HCT116 (cell line): ENCODE results near the gene KCNQ1OT1. TPM values are rescaled to one million over a fixed set of nuclear protein-coding genes. Genes with fewer than 3 reads are reported as not detected.

Source experiments
- ATAC-seq: fragments of 200-7000 bp; cut with Tn5 transposase; 2 replicates; pipeline ENCODE4 v1.9.1; 2020; ENCODE audit warnings: mild to moderate bottlenecking, moderate library complexity
- BruUV-seq: library from RNA; stranded (reverse); fragments of 400-500 nt; replicated peaks from 2 replicates; lab custom pipeline; 2021; lab: Mats Ljungman, UMichigan
- CTCF ChIA-PET: fragments of 300-600 bp; sonication (Branson Sonifier 250); formaldehyde crosslinking; loops from one replicate; lab custom pipeline; 2021; ENCODE audit warnings: antibody characterized with exemption; lab: Charles Lee
- POLR2A ChIA-PET: fragments of 300-600, 350-600 bp; sonication (Branson Sonifier 250); formaldehyde crosslinking; loops from one replicate; lab custom pipeline; 2021; ENCODE audit warnings: antibody characterized with exemption; lab: Charles Lee
- RAD21 ChIA-PET, 2 experiments: fragments of 300-600 bp; sonication (Branson Sonifier 250); formaldehyde crosslinking; loops; one replicate each; lab custom pipeline; 2023; ENCODE audit warnings: low total read pairs in 2 of 2; ENCODE audit not compliant: uncharacterized antibody in 2 of 2, unreplicated experiment in 2 of 2, low non-redundant PET in 1 of 2; lab: Charles Lee
- DNase-seq: peaks from one replicate; pipeline ENCODE4 v3.0.0-alpha.2; 2010; ENCODE audit warnings: low read depth, low spot score
- H2AFZ ChIP-seq: fragments of 200-600 bp; shearing (Covaris generic), sonication (generic); 2 replicates; pipeline ENCODE4 v1.6.1; 2017; ENCODE audit warnings: low read depth, mixed run types, mixed read lengths, antibody characterized with exemption, low read length; ENCODE audit not compliant: poor library complexity, severe bottlenecking
- H3K27ac ChIP-seq: 2 replicates; pipeline ENCODE4 v1.5.1; 2012; ENCODE audit warnings: low read depth, low read length
- H3K27me3 ChIP-seq: fragments of 200-600 bp; sonication (generic); 2 replicates; pipeline ENCODE4 v1.6.1; 2016; ENCODE audit warnings: mixed run types, low read length, mixed read lengths; ENCODE audit not compliant: insufficient read depth
- H3K36me3 ChIP-seq, 2 experiments: fragments of 200-500 bp in 1 of 2; fragments of 200-600 bp in 1 of 2; sonication (Bioruptor generic) in 1 of 2; sonication (generic) in 1 of 2; 2 replicates each; pipeline versions ENCODE4 v1.5.1 to v1.6.1; 2014 to 2016; ENCODE audit warnings: low read length in 2 of 2, inconsistent platforms in 1 of 2, mixed read lengths in 1 of 2, mixed run types in 1 of 2; ENCODE audit not compliant: insufficient read depth in 2 of 2, control insufficient read depth in 1 of 2
- H3K4me1 ChIP-seq, 2 experiments: fragments of 200-600 bp in 1 of 2; sonication (generic) in 1 of 2; 2 replicates each; pipeline versions ENCODE4 v1.5.1 to v1.6.1; 2012 to 2017; ENCODE audit warnings: low read length in 2 of 2, inconsistent platforms in 1 of 2, mild to moderate bottlenecking in 1 of 2, mixed read lengths in 1 of 2, mixed run types in 1 of 2, moderate library complexity in 1 of 2; ENCODE audit not compliant: insufficient read depth in 2 of 2, control insufficient read depth in 1 of 2
- H3K4me2 ChIP-seq: fragments of 200-600 bp; sonication (generic); 2 replicates; pipeline ENCODE4 v1.6.1; 2017; ENCODE audit warnings: mixed run types, low read length, mixed read lengths
- H3K4me3 ChIP-seq, 2 experiments: fragments of 200-600 bp in 1 of 2; sonication (generic) in 1 of 2; replicated peaks in 1 of 2; 2 replicates each; pipeline ENCODE4 v1.5.1; 2011 to 2016; ENCODE audit warnings: low read length in 2 of 2, control low read depth in 1 of 2, low read depth in 1 of 2, mild to moderate bottlenecking in 1 of 2, mixed read lengths in 1 of 2, mixed run types in 1 of 2
- H3K79me2 ChIP-seq: fragments of 200-600 bp; sonication (generic); 2 replicates; pipeline ENCODE4 v1.6.1; 2017; ENCODE audit warnings: mild to moderate bottlenecking, mixed run types, low read length, moderate library complexity, mixed read lengths; ENCODE audit not compliant: insufficient read depth
- H3K9ac ChIP-seq: fragments of 200-600 bp; sonication (generic); 2 replicates; pipeline ENCODE4 v1.6.1; 2016; ENCODE audit warnings: low read length, mixed read lengths
- H3K9me2 ChIP-seq: fragments of 200-600 bp; sonication (generic), shearing (Covaris generic); 2 replicates; pipeline ENCODE4 v1.6.1; 2017; ENCODE audit warnings: mixed run types, mild to moderate bottlenecking, moderate library complexity; ENCODE audit not compliant: insufficient read depth
- H3K9me3 ChIP-seq, 2 experiments: fragments of 200-500 bp in 1 of 2; fragments of 200-600 bp in 1 of 2; sonication (Bioruptor generic) in 1 of 2; sonication (generic) in 1 of 2; 2 replicates each; pipeline ENCODE4 v1.6.1; 2014 to 2017; ENCODE audit warnings: low read length in 2 of 2, mixed read lengths in 2 of 2, inconsistent platforms in 1 of 2, low read depth in 1 of 2, mild to moderate bottlenecking in 1 of 2, mixed run types in 1 of 2, moderate library complexity in 1 of 2; ENCODE audit not compliant: control insufficient read depth in 1 of 2, insufficient read depth in 1 of 2
- H4K20me1 ChIP-seq: fragments of 200-600 bp; sonication (generic), shearing (Covaris generic); 2 replicates; pipeline ENCODE4 v1.6.1; 2017; ENCODE audit warnings: mixed run types, mild to moderate bottlenecking, moderate library complexity; ENCODE audit not compliant: insufficient read depth
- CBX3 ChIP-seq: IDR thresholded peaks from 2 replicates; pipeline ENCODE4 v1.6.1; 2012; ENCODE audit warnings: low read depth
- EGR1 ChIP-seq: IDR thresholded peaks from 2 replicates; pipeline ENCODE4 v1.6.1; 2012; ENCODE audit warnings: low read depth
- JUND ChIP-seq: IDR thresholded peaks from 2 replicates; pipeline ENCODE4 v1.6.1; 2012
- POLR2AphosphoS5 ChIP-seq: IDR thresholded peaks from 2 replicates; pipeline ENCODE4 v1.6.1; 2011; ENCODE audit warnings: mild to moderate bottlenecking, low read depth, low read length, moderate library complexity
- RAD21 ChIP-seq: IDR thresholded peaks from 2 replicates; pipeline ENCODE4 v1.6.1; 2012; ENCODE audit warnings: low read depth, mild to moderate bottlenecking
- SIN3A ChIP-seq: IDR thresholded peaks from 2 replicates; pipeline ENCODE4 v1.6.1; 2012; ENCODE audit warnings: low read depth
- SP1 ChIP-seq: IDR thresholded peaks from 2 replicates; pipeline ENCODE4 v1.6.1; 2012; ENCODE audit warnings: low read depth
- SRF ChIP-seq: IDR thresholded peaks from 2 replicates; pipeline ENCODE4 v1.6.1; 2012; ENCODE audit warnings: low read depth
- TCF7L2 ChIP-seq: IDR thresholded peaks from 2 replicates; pipeline ENCODE4 v1.7.0; 2011; ENCODE audit warnings: borderline replicate concordance, inconsistent platforms; ENCODE audit not compliant: insufficient read depth, insufficient read length; ENCODE audit errors: extremely low read depth
- intact Hi-C: fragments of 100-400 bp; cut with micrococcal nuclease; formaldehyde crosslinking; loops from 2 replicates; pipeline ENCODE4 v1.10.0; 2022
- total RNA-seq: library from RNA; stranded (reverse); gene quantifications from one replicate; pipeline ENCODE4 v1.2.1, GENCODE V29; 2021; ENCODE audit not compliant: unreplicated experiment
- TF ChIP-seq, protein P1 (sequence below), 3 experiments: fragments of 200-600 bp in 1 of 3; sonication (generic) in 1 of 3; IDR thresholded peaks in 2 of 3; conservative IDR thresholded peaks in 1 of 3; 2 replicates each; pipeline ENCODE4 v1.5.1; 2012 to 2017; ENCODE audit warnings: low read depth in 2 of 3, low read length in 2 of 3, antibody characterized with exemption in 1 of 3, borderline replicate concordance in 1 of 3, control low read depth in 1 of 3, mild to moderate bottlenecking in 1 of 3, mixed read lengths in 1 of 3, mixed run types in 1 of 3, moderate library complexity in 1 of 3; ENCODE audit not compliant: insufficient read depth in 1 of 3

The KCNQ1OT1 gene
- total RNA-seq, 1 experiment from 2014 or later = 1.1 TPM

DNA sequence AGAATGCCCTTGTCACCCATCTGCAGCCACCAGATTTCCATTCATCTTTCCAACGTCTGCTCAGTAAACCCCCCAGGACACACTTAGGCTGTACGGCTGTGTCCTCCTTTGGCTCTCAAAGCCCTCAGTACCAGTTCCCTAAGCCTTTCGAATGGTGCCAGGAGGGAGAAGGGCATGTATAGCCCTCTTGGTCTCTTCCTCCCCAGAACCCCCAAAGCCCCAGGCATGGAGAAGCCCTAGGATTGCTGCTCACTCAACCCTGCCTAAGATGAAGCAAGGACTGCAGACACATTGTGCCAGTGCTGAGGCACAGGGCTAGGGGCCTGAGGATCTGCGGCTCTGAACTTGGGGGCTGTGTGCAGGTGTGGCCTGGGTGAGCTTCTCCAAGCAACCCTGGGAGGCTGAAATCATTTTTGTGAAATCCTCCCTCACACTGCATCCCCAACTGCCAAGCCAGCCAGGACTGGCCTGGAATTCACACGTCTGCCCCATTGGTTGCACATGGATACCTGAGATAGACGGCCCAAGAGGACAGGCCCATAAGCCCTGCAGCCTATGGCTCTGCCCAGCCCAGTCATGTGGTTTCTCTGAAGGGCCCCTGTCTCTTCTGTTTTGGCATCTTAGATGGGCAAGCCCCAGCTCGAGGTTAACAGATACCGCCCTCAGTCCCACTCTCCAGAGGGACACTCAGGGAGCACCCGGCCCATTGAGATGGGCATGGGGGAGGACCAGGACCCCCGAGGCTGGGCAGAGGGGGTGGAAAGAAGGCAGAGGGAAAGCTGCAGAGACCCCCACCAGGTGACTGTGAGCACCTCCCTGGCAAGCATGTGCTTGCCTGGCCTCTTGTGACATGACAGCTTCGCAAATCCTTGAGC is 34.0 kb downstream of the KCNQ1OT1 start:
- Histone ChIP-seq H3K9ac (no peak overlapping the region), H3K9me2 (no peaks in the 10 kb centered on the region), H4K20me1 (no peaks in the 10 kb centered on the region), H3K4me3 (no peak overlapping the region), H3K4me2 (no peak overlapping the region), H3K9me3 (peaks cover 0 to 3% of the 10 kb centered on the region in 2 experiments; a peak in 1 of 4 replicates), H3K36me3 (no peaks in the 10 kb centered on the region), H3K4me1 (no peaks in the 10 kb centered on the region), H3K79me2 (no peaks in the 10 kb centered on the region), H2AFZ (no peak overlapping the region), H3K27ac (no peak overlapping the region), H3K27me3 (no peaks in the 10 kb centered on the region)
- DNase-seq (no peak), ATAC-seq (no peak)
- CTCF ChIA-PET = no interaction called here
- intact Hi-C loops = no loop called here
- TF ChIP-seq, protein P1, sequence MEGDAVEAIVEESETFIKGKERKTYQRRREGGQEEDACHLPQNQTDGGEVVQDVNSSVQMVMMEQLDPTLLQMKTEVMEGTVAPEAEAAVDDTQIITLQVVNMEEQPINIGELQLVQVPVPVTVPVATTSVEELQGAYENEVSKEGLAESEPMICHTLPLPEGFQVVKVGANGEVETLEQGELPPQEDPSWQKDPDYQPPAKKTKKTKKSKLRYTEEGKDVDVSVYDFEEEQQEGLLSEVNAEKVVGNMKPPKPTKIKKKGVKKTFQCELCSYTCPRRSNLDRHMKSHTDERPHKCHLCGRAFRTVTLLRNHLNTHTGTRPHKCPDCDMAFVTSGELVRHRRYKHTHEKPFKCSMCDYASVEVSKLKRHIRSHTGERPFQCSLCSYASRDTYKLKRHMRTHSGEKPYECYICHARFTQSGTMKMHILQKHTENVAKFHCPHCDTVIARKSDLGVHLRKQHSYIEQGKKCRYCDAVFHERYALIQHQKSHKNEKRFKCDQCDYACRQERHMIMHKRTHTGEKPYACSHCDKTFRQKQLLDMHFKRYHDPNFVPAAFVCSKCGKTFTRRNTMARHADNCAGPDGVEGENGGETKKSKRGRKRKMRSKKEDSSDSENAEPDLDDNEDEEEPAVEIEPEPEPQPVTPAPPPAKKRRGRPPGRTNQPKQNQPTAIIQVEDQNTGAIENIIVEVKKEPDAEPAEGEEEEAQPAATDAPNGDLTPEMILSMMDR (IDR thresholded peaks at IDR 0.05 in 2 of 3, conservative IDR thresholded peaks at IDR 0.05 in 1 of 3; ENCODE audit: borderline replicate concordance in 1 of 3, insufficient read depth in 1 of 3, low read depth in 2 of 3, low read length in 2 of 3) = no peak
- TF ChIP-seq SRF = no peak
- no TSS peak for BruUV-seq
- RAD21 ChIA-PET = no interaction called here
- POLR2A ChIA-PET = no interaction called here

GRCh38 chr11:2664791-2665525 is 34.8 kb downstream of the KCNQ1OT1 start:
- POLR2A ChIA-PET = no interaction called here
- Histone ChIP-seq H2AFZ (no peak overlapping the region), H4K20me1 (no peaks in the 10 kb centered on the region), H3K4me2 (no peak overlapping the region), H3K4me1 (no peaks in the 10 kb centered on the region), H3K27me3 (no peaks in the 10 kb centered on the region), H3K9me3 (peaks cover 4% of the 10 kb centered on the region in 2 experiments; a peak in 2 of 4 replicates), H3K36me3 (no peaks in the 10 kb centered on the region), H3K4me3 (no peak overlapping the region), H3K9me2 (no peaks in the 10 kb centered on the region), H3K27ac (no peak overlapping the region), H3K79me2 (no peaks in the 10 kb centered on the region), H3K9ac (no peak overlapping the region)
- no peak for DNase-seq
- intact Hi-C loops = no loop called here
- no TSS peak for BruUV-seq
- no peak for ATAC-seq
- TF ChIP-seq EGR1 (no peak), SIN3A (no peak), CBX3 (no peak), TCF7L2 (no peak), SP1 (no peak), POLR2AphosphoS5 (no peak), RAD21 (no peak), JUND (no peak)
- CTCF ChIA-PET = no interaction called here
- RAD21 ChIA-PET = no interaction called here
